ENCODE data around the gene MARVELD2.
A peak's percentile ranks its signal among the peaks of the same experiment; 100 is the strongest.
"Not testable (repeated sequence)": the region's sequence is repeated elsewhere in the genome, so short reads cannot be mapped to it uniquely, and the experiment has no call there.

Gene MARVELD2

GRCh38 chr5:69477170-69477569, 62.3 kb downstream of the MARVELD2 start (continued):
- no peak for TF ChIP-seq PRDM2 (tag by site-specific recombination; IDR thresholded peaks at IDR 0.05; ENCODE audit: borderline replicate concordance)
- TF ChIP-seq ZNF510 (tag by site-specific recombination; IDR thresholded peaks at IDR 0.05; ENCODE audit: insufficient replicate concordance): no peak
- no peak for TF ChIP-seq ZNF571 (tag by site-specific recombination; IDR thresholded peaks at IDR 0.05)

- CTCF ChIA-PET; H3K36me3 ChIP-seq (ENCODE audit: control insufficient read depth in 2 of 2, insufficient read depth in 1 of 2, low read length in 2 of 2); H3K27ac ChIP-seq (ENCODE audit: extremely low read depth, low read depth, low read length); H3K9me3 ChIP-seq (ENCODE audit: control insufficient read depth, insufficient read depth, low read depth, low read length); H3K4me1 ChIP-seq (ENCODE audit: control insufficient read depth, insufficient read depth, low read length); H3K4me3 ChIP-seq (ENCODE audit: low read depth, low read length); POLR2A ChIA-PET: not testable (repeated sequence)
Measured at GRCh38 chr5:69478296-69478695, 63.4 kb downstream of the MARVELD2 start.

- H3K9me3 ChIP-seq (ENCODE audit: control insufficient read depth, insufficient read depth, low read depth, low read length): no peaks in the 10 kb centered on the region
- ChIA-PET CTCF (interaction anchor here (0.7 kb wide), 1 partner anchor 140 kb away, joined by 3 read pairs; no protein-coding TSS in a partner anchor), POLR2A (no interaction called here)
- no peak overlapping the region for H3K27ac ChIP-seq (ENCODE audit: extremely low read depth, low read depth, low read length)
- no peaks in the 10 kb centered on the region for H3K36me3 ChIP-seq (ENCODE audit: control insufficient read depth in 2 of 2, insufficient read depth in 1 of 2, low read length in 2 of 2)
- no peak overlapping the region for H3K4me3 ChIP-seq (ENCODE audit: low read depth, low read length)
- TF ChIP-seq ZNF785 (tag by site-specific recombination; IDR thresholded peaks at IDR 0.05) (no peak), PRDM6 (tag by site-specific recombination; IDR thresholded peaks at IDR 0.05) (0 out of 2 replicates have a peak, but pooled peaks have one; percentile 11)
- H3K4me1 ChIP-seq (ENCODE audit: control insufficient read depth, insufficient read depth, low read length): no peaks in the 10 kb centered on the region
Measured at GRCh38 chr5:69484891-69485290, 70.0 kb downstream of the MARVELD2 start.

- Histone ChIP-seq H3K9me3 (ENCODE audit: control insufficient read depth, insufficient read depth, low read depth, low read length) (no peaks in the 10 kb centered on the region), H3K36me3 (ENCODE audit: control insufficient read depth in 2 of 2, insufficient read depth in 1 of 2, low read length in 2 of 2) (no peaks in the 10 kb centered on the region), H3K27ac (ENCODE audit: extremely low read depth, low read depth, low read length) (no peak overlapping the region), H3K4me3 (ENCODE audit: low read depth, low read length) (no peak overlapping the region), H3K4me1 (ENCODE audit: control insufficient read depth, insufficient read depth, low read length) (no peaks in the 10 kb centered on the region)
- ChIA-PET CTCF (no interaction called here), POLR2A (no interaction called here)
- TF ChIP-seq SCRT2 (tag by site-specific recombination; IDR thresholded peaks at IDR 0.05) (peak; percentile 65), SP7 (tag by site-specific recombination; IDR thresholded peaks at IDR 0.05) (no peak)
Measured at GRCh38 chr5:69485471-69485870, 70.6 kb downstream of the MARVELD2 start.

- Histone ChIP-seq H3K9me3 (ENCODE audit: control insufficient read depth, insufficient read depth, low read depth, low read length) (no peaks in the 10 kb centered on the region), H3K4me1 (ENCODE audit: control insufficient read depth, insufficient read depth, low read length) (peaks cover 3% of the 10 kb centered on the region), H3K4me3 (ENCODE audit: low read depth, low read length) (no peak overlapping the region), H3K36me3 (ENCODE audit: control insufficient read depth in 2 of 2, insufficient read depth in 1 of 2, low read length in 2 of 2) (no peaks in the 10 kb centered on the region), H3K27ac (ENCODE audit: extremely low read depth, low read depth, low read length) (no peak overlapping the region)
- POLR2A ChIA-PET: no interaction called here
- CTCF ChIA-PET: no interaction called here
- TF ChIP-seq YY2 (tag by site-specific recombination; IDR thresholded peaks at IDR 0.05) (no peak), ZSCAN16 (tag by site-specific recombination; IDR thresholded peaks at IDR 0.05) (no peak), IKZF3 (tag by site-specific recombination; IDR thresholded peaks at IDR 0.05) (no peak), KLF8 (tag by site-specific recombination; IDR thresholded peaks at IDR 0.05) (no peak), ZBTB49 (tag by site-specific recombination; IDR thresholded peaks at IDR 0.05; ENCODE audit: low read depth) (no peak), ZNF416 (tag by site-specific recombination; IDR thresholded peaks at IDR 0.05) (no peak), ZNF394 (tag by site-specific recombination; IDR thresholded peaks at IDR 0.05; ENCODE audit: borderline replicate concordance) (no peak), ZNF24 (tag by site-specific recombination; IDR thresholded peaks at IDR 0.05) (no peak), ZNF747 (tag by site-specific recombination; IDR thresholded peaks at IDR 0.05) (no peak), ZNF596 (tag by site-specific recombination; IDR thresholded peaks at IDR 0.05) (no peak), KLF1 (tag by site-specific recombination; IDR thresholded peaks at IDR 0.05) (no peak)
Measured at GRCh38 chr5:69489246-69489645, 74.3 kb downstream of the MARVELD2 start.

All from HEK293 (cell line).